ENCODE results near the gene KCNQ1OT1. TPM values are rescaled to one million over a fixed set of nuclear protein-coding genes. Genes with fewer than 3 reads are reported as not detected.

Gene KCNQ1OT1
- total and polyA plus RNA-seq, 2 experiments from 2014 or later, result 2.3 to 8.8 TPM

DNA sequence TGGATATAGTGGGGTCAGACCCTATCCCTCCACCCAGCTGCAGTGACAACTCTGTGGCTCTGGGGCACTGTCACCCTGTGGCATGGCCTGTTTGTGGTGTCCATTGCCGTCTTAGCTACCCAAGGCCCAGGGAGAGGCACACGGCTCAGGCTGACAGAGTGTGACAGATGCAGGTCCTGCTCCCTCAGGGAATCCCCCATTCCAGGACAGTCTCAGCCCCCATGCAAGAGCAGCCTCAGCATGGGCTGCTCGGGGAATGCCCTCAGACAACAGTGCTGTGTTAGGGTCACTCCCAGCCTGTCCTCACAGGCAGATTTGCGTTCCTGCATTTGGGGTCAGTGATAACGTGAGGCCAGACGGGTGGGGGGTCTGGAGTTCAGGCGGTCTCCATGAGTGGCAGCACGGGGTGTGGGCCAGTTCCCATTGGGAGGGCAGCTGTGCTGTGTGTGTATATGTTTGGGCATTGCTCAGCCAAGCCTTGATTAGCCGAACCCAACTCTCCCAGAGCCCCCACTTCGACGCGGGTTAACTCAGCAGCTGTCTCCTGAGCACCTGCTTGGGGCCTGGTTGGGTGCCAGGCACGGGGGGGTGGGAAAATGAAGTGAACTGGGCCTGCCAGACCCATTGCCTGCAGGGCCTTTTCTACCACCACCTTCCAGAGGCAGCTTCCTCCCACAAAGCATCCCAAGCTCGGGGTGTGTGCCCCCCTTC lies 5.3 kb upstream of the KCNQ1OT1 start:
- H3K4me3 ChIP-seq, result no peak overlapping the region
- H3K4me1 ChIP-seq (ENCODE audit: low read depth), result peaks cover 26% of the 10 kb centered on the region
- no peaks in the 10 kb centered on the region for H3K27me3 ChIP-seq
- TF ChIP-seq, protein P1, sequence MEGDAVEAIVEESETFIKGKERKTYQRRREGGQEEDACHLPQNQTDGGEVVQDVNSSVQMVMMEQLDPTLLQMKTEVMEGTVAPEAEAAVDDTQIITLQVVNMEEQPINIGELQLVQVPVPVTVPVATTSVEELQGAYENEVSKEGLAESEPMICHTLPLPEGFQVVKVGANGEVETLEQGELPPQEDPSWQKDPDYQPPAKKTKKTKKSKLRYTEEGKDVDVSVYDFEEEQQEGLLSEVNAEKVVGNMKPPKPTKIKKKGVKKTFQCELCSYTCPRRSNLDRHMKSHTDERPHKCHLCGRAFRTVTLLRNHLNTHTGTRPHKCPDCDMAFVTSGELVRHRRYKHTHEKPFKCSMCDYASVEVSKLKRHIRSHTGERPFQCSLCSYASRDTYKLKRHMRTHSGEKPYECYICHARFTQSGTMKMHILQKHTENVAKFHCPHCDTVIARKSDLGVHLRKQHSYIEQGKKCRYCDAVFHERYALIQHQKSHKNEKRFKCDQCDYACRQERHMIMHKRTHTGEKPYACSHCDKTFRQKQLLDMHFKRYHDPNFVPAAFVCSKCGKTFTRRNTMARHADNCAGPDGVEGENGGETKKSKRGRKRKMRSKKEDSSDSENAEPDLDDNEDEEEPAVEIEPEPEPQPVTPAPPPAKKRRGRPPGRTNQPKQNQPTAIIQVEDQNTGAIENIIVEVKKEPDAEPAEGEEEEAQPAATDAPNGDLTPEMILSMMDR (IDR thresholded peaks at IDR 0.05; ENCODE audit: low read depth, low read length), result no peak
- no peaks in the 10 kb centered on the region for H3K9me3 ChIP-seq (ENCODE audit: low read depth)
- no peaks in the 10 kb centered on the region for H3K36me3 ChIP-seq
- no peak overlapping the region for H3K27ac ChIP-seq
- no peak for DNase-seq (ENCODE audit: low read depth in 1 of 2, low spot score in 1 of 2)

DNA sequence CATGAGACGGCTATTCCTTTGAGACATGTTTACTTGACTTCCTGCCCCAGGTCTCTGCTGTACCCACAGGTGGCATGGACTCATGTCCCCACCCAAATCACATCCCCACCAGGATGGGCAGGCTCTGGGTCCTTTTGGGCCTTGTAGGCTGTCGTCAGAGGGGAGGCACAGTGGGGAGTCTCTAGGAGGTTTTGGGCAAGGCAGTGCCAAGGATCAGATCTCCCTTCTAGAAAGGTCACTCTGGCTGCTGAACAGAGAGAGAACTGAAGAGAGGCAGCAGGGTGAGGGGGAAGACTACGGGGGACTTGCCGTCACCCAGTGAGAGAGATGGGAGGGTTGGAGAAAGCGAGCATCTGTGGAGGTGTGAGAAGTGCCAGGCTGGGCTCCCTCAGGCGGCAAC lies 4.6 kb upstream of the KCNQ1OT1 start:
- H3K4me3 ChIP-seq, result no peak overlapping the region
- TF ChIP-seq, protein P1 (IDR thresholded peaks at IDR 0.05; ENCODE audit: low read depth, low read length), result no peak
- H3K9me3 ChIP-seq (ENCODE audit: low read depth), result no peaks in the 10 kb centered on the region
- H3K36me3 ChIP-seq, result no peaks in the 10 kb centered on the region
- no peaks in the 10 kb centered on the region for H3K27me3 ChIP-seq
- H3K4me1 ChIP-seq (ENCODE audit: low read depth), result peaks cover 26% of the 10 kb centered on the region
- no peak for DNase-seq (ENCODE audit: low read depth in 1 of 2, low spot score in 1 of 2)
- H3K27ac ChIP-seq, result no peak overlapping the region

DNA sequence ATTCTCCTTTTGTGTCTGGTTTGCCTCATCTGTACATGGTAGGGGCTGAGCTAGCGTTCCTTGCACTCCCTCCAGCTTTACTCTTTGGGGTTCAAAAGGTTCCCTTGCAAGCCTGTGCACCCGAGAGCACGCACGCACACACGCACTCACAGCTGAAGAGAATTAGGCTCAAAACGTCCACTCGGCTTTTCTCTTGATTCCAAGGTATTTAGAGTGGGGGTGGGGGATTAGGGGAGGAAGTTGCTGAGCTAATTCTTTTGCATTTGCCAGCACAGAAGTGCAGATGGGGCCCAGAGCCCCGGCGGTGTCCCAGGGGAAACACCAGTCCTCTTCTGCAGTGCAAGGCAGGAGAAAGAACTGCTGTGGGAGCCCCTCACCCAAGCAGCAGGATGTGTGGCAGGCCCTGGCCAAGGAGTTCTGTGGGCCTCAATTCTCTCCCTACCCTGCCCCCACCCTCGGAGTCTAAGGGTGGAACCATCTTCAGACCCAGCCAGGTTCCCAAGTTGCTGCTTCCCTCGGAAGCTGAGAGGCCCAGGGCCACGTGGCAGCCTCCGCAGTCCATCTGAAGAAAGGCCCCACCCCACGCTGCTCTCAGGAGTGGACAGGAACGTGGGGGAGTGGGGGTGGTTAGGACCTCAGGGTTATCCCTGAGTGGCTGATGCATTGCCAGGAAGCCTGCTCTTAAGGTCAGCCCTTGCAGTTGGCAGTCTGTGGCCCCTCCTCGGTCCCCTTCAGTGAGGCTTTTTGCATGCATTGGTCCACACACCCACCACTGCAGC lies 3.8 kb upstream of the KCNQ1OT1 start:
- Histone ChIP-seq H3K27ac (no peak overlapping the region), H3K4me1 (ENCODE audit: low read depth) (peaks cover 26% of the 10 kb centered on the region), H3K27me3 (no peaks in the 10 kb centered on the region), H3K36me3 (no peaks in the 10 kb centered on the region), H3K9me3 (ENCODE audit: low read depth) (no peaks in the 10 kb centered on the region), H3K4me3 (no peak overlapping the region)
- TF ChIP-seq, protein P1 (IDR thresholded peaks at IDR 0.05; ENCODE audit: low read depth, low read length), result no peak
- peak in 1 of 2 donors; percentile 71 for DNase-seq (ENCODE audit: low read depth in 1 of 2, low spot score in 1 of 2)

DNA sequence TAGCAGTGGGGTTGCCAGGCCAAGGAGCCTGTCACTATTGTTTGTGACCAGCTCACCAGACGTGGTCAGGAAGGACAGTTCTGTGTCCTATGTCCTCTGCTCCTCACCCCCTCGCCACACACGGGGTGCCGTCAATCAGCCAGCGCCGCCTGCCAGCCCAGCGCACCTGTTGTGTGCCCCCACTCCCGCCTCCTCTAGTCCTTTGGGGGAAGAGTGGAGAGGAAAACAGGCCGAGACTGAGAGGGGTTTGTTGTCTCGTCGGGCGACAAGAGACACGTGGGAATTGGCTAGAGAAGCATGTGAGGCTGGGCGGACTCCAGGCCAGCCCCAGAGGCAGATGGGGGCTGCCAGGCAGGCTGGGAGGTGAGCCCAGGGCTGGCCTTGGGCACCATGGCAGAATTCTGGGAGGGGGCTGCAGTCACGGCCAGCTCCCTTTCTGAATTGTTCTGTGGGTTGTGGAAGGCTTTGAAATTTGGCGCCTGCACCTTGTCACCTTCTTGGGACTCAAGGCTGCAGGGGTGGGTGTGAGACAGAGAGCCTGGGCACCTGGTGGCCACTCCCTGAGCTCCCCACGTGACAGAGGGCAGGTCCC lies 3.1 kb upstream of the KCNQ1OT1 start:
- TF ChIP-seq, protein P1 (IDR thresholded peaks at IDR 0.05; ENCODE audit: low read depth, low read length), result no peak
- Histone ChIP-seq H3K36me3 (no peaks in the 10 kb centered on the region), H3K4me3 (no peak overlapping the region), H3K9me3 (ENCODE audit: low read depth) (no peaks in the 10 kb centered on the region), H3K27ac (no peak overlapping the region), H3K4me1 (ENCODE audit: low read depth) (peaks cover 26% of the 10 kb centered on the region), H3K27me3 (no peaks in the 10 kb centered on the region)
- no peak for DNase-seq (ENCODE audit: low read depth in 1 of 2, low spot score in 1 of 2)

DNA sequence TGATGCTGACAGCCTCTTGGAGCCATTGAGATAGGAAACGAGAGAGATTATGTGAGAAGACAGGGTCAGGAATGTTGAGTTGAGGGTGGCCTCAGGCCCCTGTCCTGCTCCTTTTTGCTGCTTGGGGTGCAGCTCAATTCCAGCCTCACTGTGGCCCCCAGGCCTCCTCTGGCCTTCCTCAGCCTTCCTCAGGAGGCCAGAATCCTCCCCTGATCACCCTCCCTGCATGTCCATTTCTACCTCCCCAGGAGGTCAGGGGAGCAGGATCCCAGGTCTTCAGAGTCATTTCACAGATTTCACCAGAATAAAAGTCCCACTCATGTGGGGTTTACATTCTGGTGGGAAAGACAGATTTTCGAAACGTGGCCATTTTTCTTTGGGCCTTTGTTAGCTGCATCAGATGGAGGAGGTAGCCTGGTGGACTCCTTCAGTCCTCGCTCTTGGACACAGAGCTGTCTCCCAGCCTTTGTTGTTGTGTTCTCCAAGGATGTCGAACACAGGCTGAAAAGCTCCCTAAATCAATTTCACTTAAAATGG lies 2.2 kb upstream of the KCNQ1OT1 start:
- no peak for DNase-seq (ENCODE audit: low read depth in 1 of 2, low spot score in 1 of 2)
- peak overlapping the region; percentile 93 for H3K27ac ChIP-seq
- peaks cover 26% of the 10 kb centered on the region for H3K4me1 ChIP-seq (ENCODE audit: low read depth)
- H3K9me3 ChIP-seq (ENCODE audit: low read depth), result no peaks in the 10 kb centered on the region
- no peaks in the 10 kb centered on the region for H3K27me3 ChIP-seq
- H3K36me3 ChIP-seq, result no peaks in the 10 kb centered on the region
- TF ChIP-seq, protein P1 (IDR thresholded peaks at IDR 0.05; ENCODE audit: low read depth, low read length), result no peak
- no peak overlapping the region for H3K4me3 ChIP-seq

Measured in cardiac muscle cell (in vitro differentiated cells and primary cell).